KBM-7 (cell line): Measurements from ENCODE around the gene ADGRL3.
A peak's percentile ranks its signal among the peaks of the same experiment; 100 is the strongest.
"Not testable (repeated sequence)": the region's sequence is repeated elsewhere in the genome, so short reads cannot be mapped to it uniquely, and the experiment has no call there.

Source experiments
- DNase-seq: peaks from one replicate; pipeline ENCODE4 v3.0.0-alpha.2; 2015
- in situ Hi-C: fragments of 300-500 bp; cut with MboI; formaldehyde crosslinking; loops from 2 replicates; pipeline ENCODE4 v1.14.3; 2020; ENCODE audit warnings: low sequenced_read_pairs, low pct_unique_long_range_greater_than_20kb, mixed read lengths

The ADGRL3 gene

GRCh38 chr4:61571761-61572559 is 371.8 kb downstream of the ADGRL3 start:
- DNase-seq, result peak; percentile 3
- in situ Hi-C loops, result no loop called here

DNA sequence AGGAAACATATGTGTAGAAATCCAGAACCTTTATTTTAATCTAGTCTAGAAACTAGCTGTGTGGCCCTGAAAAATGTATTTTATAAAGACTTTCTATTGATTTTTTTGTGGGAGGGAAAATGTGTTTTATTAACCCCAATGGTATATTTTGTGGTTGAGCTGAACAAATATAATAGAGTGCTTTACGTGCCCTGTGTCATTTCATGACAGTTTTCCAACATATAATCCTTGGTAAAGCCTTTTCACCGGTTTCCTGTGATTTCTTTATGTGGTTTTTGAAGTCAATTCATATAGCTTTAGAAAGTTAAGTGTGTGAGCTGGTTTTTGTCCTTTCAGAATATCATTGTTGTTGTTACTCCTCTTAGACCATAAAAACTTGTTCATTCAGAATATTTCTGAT is 375.7 kb downstream of the ADGRL3 start:
- DNase-seq, result no peak
- in situ Hi-C loops, result no loop called here

DNA sequence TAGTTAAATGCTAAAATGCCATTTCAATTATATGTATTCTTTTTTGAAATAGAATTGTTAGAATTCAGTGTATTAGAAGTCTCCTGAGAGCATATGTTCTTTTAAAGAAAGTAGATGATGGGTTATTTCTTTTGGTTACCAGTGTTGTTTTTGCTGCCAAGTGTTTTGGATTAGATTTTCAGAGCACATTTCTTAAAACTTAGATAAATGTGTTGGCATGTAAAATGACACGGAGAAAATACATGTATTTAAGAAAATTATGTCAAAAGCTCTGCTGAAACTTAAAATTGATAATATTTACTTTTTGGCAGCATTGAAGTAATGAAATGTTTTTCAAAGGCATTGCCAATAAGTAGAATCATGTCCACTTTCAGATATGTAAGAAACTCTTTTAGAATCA is 379.7 kb downstream of the ADGRL3 start:
- in situ Hi-C loops, result no loop called here
- DNase-seq, result no peak

GRCh38 chr4:61580721-61581377 is 380.7 kb downstream of the ADGRL3 start:
- DNase-seq, result no peak
- in situ Hi-C loops, result no loop called here

- in situ Hi-C loops, result no loop called here
- no peak for DNase-seq
These were observed 383.6 kb downstream of the ADGRL3 start for GRCh38 chr4:61583696-61584095.

GRCh38 chr4:61588621-61589402 is 388.7 kb downstream of the ADGRL3 start:
- no peak for DNase-seq
- in situ Hi-C loops, result no loop called here

- in situ Hi-C loops, result no loop called here
- no peak for DNase-seq
These were observed 390.8 kb downstream of the ADGRL3 start for GRCh38 chr4:61590881-61591280.

GRCh38 chr4:61596606-61597340 is 396.6 kb downstream of the ADGRL3 start:
- in situ Hi-C loops, result no loop called here

GRCh38 chr4:61603086-61603485 is 403.0 kb downstream of the ADGRL3 start:
- DNase-seq, result no peak
- in situ Hi-C loops, result no loop called here

More at GRCh38 chr4:61596606-61597340, 396.6 kb downstream of the ADGRL3 start:
- no peak for DNase-seq

DNA sequence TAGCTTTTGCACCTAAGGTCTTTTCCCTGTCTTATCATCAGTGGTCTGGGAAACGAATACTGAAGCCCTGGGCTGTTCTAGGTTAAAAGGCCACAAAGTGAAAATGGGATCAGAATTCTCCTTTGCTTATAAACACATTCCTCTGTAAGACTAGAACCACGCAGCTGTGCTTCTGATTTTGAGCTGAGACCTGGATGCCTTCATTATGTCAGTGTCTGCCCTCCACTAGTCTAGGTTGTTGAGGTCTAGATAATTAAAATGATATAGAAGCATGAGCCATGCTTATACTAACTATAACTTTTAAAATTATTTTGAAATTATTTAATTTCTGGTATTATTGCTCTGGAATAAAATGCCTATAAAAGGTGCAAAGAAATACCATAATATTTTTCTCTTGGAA is 403.9 kb downstream of the ADGRL3 start:
- in situ Hi-C loops, result no loop called here
- no peak for DNase-seq

DNA sequence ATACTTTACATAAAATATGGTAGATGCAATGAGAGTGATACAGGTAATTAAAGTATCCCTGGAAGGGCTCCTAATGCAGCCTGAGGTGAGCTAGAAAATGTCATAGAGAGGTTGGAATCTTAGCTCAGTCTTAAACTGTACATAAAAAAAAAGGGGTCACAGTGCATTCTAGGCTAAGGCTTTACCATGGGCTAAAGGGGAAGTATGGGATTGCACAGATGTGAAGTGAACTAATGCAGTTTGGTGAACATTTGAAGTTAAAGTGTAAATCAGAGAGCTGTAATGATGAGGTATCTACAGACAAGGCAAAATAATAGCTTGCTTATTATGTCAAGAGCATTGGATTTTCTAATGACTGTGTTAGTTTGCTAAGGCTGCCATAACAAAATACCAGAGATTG is 405.9 kb downstream of the ADGRL3 start:
- no peak for DNase-seq
- in situ Hi-C loops, result no loop called here

DNA sequence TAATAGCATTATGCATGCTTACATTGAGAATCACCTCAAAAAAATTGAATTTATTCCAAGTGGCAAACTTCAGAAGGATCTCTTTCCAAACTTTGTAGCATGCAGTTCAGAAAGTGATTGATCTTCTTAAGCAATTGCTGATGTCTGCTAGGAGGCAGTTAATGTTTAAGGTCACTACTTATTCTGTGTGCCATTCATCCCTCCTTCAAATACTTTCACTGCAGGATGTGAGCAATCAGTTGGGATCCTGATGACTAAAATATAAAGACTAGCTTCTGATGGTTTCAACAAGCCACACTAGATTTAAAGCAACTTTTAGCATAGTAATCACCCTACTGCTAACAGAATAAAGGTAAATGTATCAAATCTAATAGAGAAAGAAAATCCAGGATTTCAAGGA is 414.1 kb downstream of the ADGRL3 start:
- in situ Hi-C loops, result no loop called here
- no peak for DNase-seq

- in situ Hi-C loops, result no loop called here
- no peak for DNase-seq
These were observed 419.4 kb downstream of the ADGRL3 start for GRCh38 chr4:61619528-61619927.

GRCh38 chr4:61628282-61628681 is 428.2 kb downstream of the ADGRL3 start:
- in situ Hi-C loops, result no loop called here
- DNase-seq, result no peak

- in situ Hi-C loops, result no loop called here
These were observed 428.6 kb downstream of the ADGRL3 start for GRCh38 chr4:61628727-61629126.

DNA sequence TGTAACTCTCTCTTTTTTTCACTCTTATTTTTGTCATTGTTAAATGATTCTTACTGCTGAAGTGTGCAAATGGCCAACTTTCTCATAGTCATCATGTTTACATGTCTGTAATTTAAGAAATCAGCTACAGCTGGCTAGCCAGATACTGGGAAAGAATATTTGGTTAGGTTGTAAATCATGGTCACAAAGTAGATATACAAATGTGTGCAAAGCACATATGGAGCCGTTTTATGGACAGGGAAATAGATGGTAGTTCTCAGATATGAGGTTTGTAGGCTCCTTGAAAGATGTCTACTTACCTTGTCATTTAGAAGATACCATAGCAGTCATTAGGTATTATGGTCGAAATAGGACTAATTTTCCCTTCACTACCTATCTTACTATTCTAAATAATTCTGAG is 430.4 kb downstream of the ADGRL3 start:
- in situ Hi-C loops, result no loop called here
- no peak for DNase-seq

More at GRCh38 chr4:61628727-61629126, 428.6 kb downstream of the ADGRL3 start:
- DNase-seq, result no peak

DNA sequence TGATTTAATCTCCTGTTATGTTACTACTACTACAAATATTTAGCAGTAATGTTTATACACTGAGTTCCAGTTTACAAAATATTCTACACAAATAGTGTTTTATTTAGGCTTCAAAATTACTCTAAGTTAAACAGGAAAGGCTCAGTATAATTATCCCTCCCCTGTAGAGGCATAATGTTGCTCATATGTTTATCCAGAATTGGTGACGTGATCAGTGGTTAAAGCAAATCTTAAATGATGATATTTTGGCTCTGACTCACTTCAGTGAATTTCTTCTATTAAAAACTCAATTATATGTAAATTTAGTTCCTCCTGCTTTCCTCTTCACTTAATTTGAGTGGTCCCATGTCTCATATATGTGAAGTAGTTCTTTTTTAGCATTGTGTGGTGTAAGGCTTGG is 438.5 kb downstream of the ADGRL3 start:
- DNase-seq, result no peak
- in situ Hi-C loops, result no loop called here

DNA sequence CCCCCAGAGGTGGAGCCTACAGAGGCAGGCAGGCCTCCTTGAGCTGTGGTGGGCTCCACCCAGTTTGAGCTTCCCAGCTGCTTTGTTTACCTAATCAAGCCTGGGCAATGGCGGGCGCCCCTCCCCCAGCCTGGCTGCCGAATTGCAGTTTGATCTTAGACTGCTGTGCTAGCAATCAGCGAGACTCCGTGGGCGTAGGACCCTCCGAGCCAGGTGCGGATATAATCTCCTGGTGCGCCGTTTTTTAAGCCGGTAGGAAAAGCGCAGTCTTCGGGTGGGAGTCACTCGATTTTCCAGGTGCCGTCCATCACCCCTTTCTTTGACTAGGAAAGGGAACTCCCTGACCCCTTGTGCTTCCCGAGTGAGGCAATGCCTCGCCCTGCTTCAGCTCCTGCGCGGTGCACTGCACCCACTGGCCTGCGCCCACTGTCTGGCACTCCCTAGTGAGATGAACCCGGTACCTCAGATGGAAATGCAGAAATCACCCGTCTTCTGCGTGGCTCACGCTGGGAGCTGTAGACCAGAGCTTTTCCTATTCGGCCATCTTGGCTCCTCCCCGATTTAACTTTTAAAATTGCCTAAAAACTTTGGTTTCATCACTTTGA is 446.7 kb downstream of the ADGRL3 start:
- DNase-seq, in situ Hi-C loops: not testable (repeated sequence)

GRCh38 chr4:61648264-61648663 is 448.1 kb downstream of the ADGRL3 start:
- no peak for DNase-seq
- in situ Hi-C loops, result no loop called here
